GM12891 (cell line): ENCODE measurements around the gene PLSCR4.
"Not testable (repeated sequence)": the region's sequence is repeated elsewhere in the genome, so short reads cannot be mapped to it uniquely, and the experiment has no call there.

Experiments
- PAX5 ChIP-seq: IDR thresholded peaks from 2 replicates; pipeline ENCODE4 v1.6.1; 2011; ENCODE audit warnings: low read length, moderate library complexity, mild to moderate bottlenecking; ENCODE audit not compliant: insufficient read depth, severe bottlenecking
- POLR2A ChIP-seq: IDR thresholded peaks from 2 replicates; pipeline ENCODE4 v1.6.1; 2011; ENCODE audit warnings: low read depth, low read length, control low read depth
- POLR2AphosphoS5 ChIP-seq: IDR thresholded peaks from 2 replicates; pipeline ENCODE4 v1.6.1; 2011; ENCODE audit warnings: low read depth, low read length, control low read depth
- SPI1 ChIP-seq: IDR thresholded peaks from 2 replicates; pipeline ENCODE4 v1.6.1; 2011; ENCODE audit warnings: low read depth, low read length, control low read depth
- TAF1 ChIP-seq: IDR thresholded peaks from 2 replicates; pipeline ENCODE4 v1.6.1; 2011; ENCODE audit warnings: low read depth, low read length, control low read depth

DNA sequence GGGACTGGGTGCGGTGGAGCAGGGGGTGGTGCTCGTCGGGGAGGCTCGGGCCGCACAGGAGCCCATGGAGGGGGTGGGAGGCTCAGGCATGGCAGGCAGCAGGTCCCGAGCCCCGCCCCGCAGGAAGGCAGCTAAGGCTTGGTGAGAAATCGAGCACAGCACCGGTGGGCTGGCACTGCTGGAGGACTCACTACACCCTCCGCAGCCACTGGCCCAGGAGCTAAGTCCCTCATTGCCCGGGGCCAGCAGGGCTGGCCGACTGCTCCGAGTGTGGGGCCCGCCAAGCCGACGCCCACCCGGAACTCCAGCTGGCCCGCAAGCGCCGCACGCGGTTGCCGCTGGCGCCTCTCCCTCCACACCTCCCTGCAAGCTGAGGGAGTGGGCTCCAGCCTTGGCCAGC is 25.4 kb downstream of the PLSCR4 start:
- TF ChIP-seq POLR2AphosphoS5, POLR2A, TAF1, PAX5, SPI1: not testable (repeated sequence)
